ENCODE measurements around the gene AK8.

The AK8 gene

GRCh38 chr9:132740526-132741309, 137.4 kb downstream of the AK8 start:
- H3K27ac ChIP-seq, result no peak overlapping the region
- TF ChIP-seq ZFX (IDR thresholded peaks at IDR 0.05; ENCODE audit: borderline replicate concordance) (no peak), CTCF (IDR thresholded peaks at IDR 0.05) (no peak)

- H3K27ac ChIP-seq, result no peak overlapping the region
- TF ChIP-seq CTCF (IDR thresholded peaks at IDR 0.05) (no peak), ZFX (IDR thresholded peaks at IDR 0.05; ENCODE audit: borderline replicate concordance) (no peak)
These were observed 138.3 kb downstream of the AK8 start for GRCh38 chr9:132739710-132740310.

- no peak overlapping the region for H3K27ac ChIP-seq
- no peak for TF ChIP-seq CTCF (IDR thresholded peaks at IDR 0.05)
- TF ChIP-seq ZFX (IDR thresholded peaks at IDR 0.05; ENCODE audit: borderline replicate concordance), result no peak
These were observed 144.7 kb downstream of the AK8 start for GRCh38 chr9:132733260-132733815.

- H3K27ac ChIP-seq, result no peak overlapping the region
- TF ChIP-seq CTCF (IDR thresholded peaks at IDR 0.05), result no peak
- TF ChIP-seq ZFX (IDR thresholded peaks at IDR 0.05; ENCODE audit: borderline replicate concordance), result no peak
These were observed 145.5 kb downstream of the AK8 start for GRCh38 chr9:132732326-132733259.

GRCh38 chr9:132731230-132731629, 146.9 kb downstream of the AK8 start:
- TF ChIP-seq ZFX (IDR thresholded peaks at IDR 0.05; ENCODE audit: borderline replicate concordance) (no peak), CTCF (IDR thresholded peaks at IDR 0.05) (no peak)
- H3K27ac ChIP-seq, result no peak overlapping the region

GRCh38 chr9:132730054-132731033, 147.7 kb downstream of the AK8 start:
- no peak overlapping the region for H3K27ac ChIP-seq
- TF ChIP-seq CTCF (IDR thresholded peaks at IDR 0.05) (no peak), ZFX (IDR thresholded peaks at IDR 0.05; ENCODE audit: borderline replicate concordance) (no peak)
